T-helper 2 cell treated with Interferon-gamma antibody and Interleukin-4, amounts not matched to agents 5 μg/mL and 100 μg/mL, for 36 hours (primary cell): ENCODE measurements around the gene ZNF326.

Experiments used
- DNase-seq: peaks from one replicate; pipeline ENCODE4 v3.0.0; 2021; ENCODE audit warnings: low spot score
- H3K27ac Mint-ChIP-seq: one replicate; pipeline ENCODE4 v1.8.0; 2021; ENCODE audit warnings: mild to moderate bottlenecking, mixed read lengths
- H3K27me3 Mint-ChIP-seq: one replicate; pipeline ENCODE4 v1.8.0; 2021; ENCODE audit warnings: low read depth, mixed read lengths
- H3K36me3 Mint-ChIP-seq: one replicate; pipeline ENCODE4 v1.8.0; 2021; ENCODE audit warnings: low read depth, mixed read lengths
- H3K4me1 Mint-ChIP-seq: one replicate; pipeline ENCODE4 v1.8.0; 2021; ENCODE audit warnings: low read depth, mixed read lengths
- H3K4me3 Mint-ChIP-seq: one replicate; pipeline ENCODE4 v1.8.0; 2022; ENCODE audit warnings: mild to moderate bottlenecking, moderate library complexity, mixed read lengths
- H3K9me3 Mint-ChIP-seq: one replicate; pipeline ENCODE4 v1.8.0; 2021; ENCODE audit warnings: mixed read lengths

ZNF326 gene

DNA sequence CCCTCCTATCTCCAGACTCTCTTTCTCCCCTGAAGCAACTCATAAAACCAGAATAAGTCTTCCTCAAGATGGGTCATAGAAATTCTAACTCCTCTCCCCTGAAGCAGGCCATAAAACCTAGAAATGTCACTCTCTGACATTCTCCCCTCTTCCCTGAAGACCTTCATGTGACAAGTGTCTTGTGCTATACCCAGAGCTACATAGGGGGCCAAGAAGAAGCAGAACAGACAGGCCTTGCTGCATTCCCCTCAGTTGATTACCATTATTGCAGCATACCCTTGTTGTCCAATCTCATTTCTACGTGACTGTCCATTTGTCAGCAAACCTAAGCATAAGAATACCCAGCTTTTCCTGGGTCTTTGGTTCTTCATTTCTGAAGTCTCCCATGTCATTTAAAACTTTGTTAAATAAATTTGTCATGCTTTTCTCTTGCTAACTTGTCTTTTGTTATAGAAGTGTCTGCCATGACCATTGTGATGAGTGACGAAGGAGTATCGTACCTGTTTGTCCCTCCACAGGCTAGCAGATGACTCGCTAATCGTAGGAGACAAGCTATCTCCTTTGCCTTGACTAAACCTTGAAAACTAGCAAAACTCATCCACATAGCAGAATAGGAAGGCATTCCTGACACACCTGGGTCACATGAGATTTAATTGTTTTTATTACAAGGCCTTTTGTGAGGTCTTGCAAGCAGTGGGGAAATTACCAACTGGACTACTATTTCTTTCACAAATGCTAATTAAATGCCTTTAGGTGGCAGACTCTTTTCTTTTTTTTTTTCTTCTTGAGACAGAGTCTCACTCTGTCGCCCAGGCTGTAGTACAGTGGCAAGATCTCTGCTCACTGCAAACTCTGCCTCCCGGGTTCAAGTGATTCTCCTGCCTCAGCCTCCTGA lies 39.4 kb upstream of the ZNF326 start:
- Mint-ChIP-seq H3K9me3 (peaks cover 8% of the 10 kb centered on the region), H3K27me3 (no peaks in the 10 kb centered on the region), H3K27ac (no peak overlapping the region), H3K4me3 (no peak overlapping the region), H3K4me1 (peaks cover 32% of the 10 kb centered on the region), H3K36me3 (peaks cover 3% of the 10 kb centered on the region)
- DNase-seq = no peak

DNA sequence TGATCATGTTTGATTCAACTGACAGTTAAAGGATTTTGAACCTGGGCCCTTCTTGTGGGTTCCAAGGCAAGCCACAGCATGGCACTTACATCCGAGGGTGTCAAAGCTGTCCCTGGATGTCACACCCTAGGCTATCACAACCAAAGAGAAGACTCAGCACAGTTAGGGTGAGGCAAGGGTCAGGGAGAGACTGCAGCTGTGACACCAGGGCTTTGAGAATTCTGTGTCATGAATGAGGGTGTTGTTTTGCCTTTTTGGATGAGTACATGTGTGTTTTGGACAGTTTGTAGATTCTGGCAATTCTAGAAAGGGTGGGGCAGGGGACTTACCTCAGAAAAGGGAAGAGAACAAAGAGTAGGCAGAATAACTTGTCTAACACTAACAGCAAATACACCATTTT lies 37.8 kb upstream of the ZNF326 start:
- H3K36me3 Mint-ChIP-seq = peaks cover 3% of the 10 kb centered on the region
- H3K4me3 Mint-ChIP-seq = peak overlapping the region; percentile 57
- H3K27me3 Mint-ChIP-seq = no peaks in the 10 kb centered on the region
- H3K9me3 Mint-ChIP-seq = peaks cover 8% of the 10 kb centered on the region
- peak overlapping the region; percentile 76 for H3K27ac Mint-ChIP-seq
- DNase-seq = peak; percentile 13
- H3K4me1 Mint-ChIP-seq = peaks cover 35% of the 10 kb centered on the region

DNA sequence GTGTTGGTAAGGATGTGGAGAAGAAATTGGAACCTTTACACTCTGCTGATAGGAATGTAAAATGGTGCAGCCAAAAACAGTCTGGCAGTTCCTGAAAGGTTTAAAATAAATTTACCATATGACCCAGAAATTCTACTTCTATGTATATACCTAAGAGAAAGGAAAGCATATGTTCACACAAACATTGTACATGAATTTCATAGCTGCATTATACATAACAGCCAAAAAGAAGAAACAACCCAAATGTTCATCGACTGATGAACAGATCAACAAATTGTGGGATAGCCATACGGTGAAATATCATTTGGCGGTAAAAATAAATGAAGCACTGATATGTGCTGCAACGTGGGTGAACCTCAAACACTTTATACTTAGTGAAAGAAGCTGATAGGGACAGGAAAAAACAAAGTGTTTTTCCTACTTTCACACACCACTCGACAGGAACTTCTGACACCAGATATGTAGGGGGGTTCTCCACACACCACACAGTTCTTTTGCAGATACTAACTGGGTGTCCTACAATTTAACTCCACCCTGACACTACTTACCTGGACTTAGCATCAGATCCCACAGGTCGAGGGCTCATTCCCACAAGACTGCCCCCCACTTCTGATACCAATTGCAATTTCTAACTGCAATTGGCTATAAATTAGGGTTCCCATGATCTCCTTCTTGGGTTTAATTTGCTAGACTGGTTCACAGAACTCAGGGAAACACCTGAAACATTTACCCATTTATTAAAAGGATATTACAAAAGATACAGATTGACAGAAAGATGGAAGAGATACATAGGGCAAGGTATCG lies 35.9 kb upstream of the ZNF326 start:
- DNase-seq = no peak
- H3K9me3 Mint-ChIP-seq = peaks cover 8% of the 10 kb centered on the region
- no peak overlapping the region for H3K4me3 Mint-ChIP-seq
- H3K4me1 Mint-ChIP-seq = peaks cover 24% of the 10 kb centered on the region
- no peak overlapping the region for H3K27ac Mint-ChIP-seq
- H3K36me3 Mint-ChIP-seq = peaks cover 3% of the 10 kb centered on the region
- H3K27me3 Mint-ChIP-seq = peaks cover 3% of the 10 kb centered on the region

DNA sequence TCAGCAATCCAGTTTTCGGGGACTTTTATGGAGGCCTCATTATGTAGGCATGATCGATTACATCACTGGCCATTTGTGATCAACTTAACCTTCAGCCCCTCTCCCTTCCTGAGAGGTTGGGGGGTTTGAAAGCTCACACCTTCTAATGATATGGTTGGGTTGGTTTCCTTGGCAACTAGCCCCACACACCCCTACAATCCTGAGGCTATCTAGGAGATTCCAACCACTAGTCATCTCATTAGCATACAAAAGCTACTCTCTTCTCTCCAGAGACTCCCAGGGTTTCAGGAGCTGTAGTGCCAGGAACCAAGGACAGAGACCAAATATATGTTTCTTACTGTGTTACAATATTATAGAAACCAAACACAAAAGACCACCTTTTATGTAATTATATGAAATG lies 35.2 kb upstream of the ZNF326 start:
- Mint-ChIP-seq H3K9me3 (peaks cover 8% of the 10 kb centered on the region), H3K27me3 (peaks cover 3% of the 10 kb centered on the region), H3K27ac (no peak overlapping the region), H3K4me3 (no peak overlapping the region), H3K36me3 (peaks cover 3% of the 10 kb centered on the region), H3K4me1 (peaks cover 20% of the 10 kb centered on the region)
- DNase-seq = no peak

DNA sequence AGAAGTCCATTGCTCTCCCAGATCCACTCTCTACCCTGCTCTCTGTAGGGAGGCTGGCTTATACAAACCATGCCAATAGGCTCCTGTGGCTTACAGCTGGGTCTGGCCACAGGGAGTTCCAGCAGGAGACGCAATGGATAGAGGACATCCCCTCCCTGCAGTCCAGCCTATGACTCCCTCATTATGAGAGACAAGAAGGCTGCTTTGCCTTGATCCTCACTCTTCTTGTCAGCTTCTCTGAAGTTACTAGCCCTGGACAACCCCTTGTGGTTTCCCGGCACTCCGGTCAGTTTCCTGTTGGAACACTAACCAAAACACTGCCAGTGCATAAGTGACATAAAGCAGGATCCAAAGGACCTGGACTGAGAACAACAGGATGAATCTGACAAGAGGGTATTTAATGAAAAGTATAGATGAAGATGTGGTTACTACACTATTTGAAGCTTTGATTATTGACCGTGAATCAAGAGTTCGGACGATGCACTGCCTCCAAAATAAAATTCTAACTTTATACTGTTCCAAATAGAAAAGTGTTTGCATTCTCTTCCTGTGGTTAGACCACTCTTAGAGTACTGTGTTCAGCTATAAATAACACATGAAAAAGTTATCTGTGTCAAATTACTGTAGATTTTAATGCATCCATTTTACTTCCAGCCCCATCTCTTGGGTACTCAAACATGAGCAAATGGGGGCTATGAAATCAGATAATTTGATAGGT lies 32.7 kb upstream of the ZNF326 start:
- H3K4me1 Mint-ChIP-seq = peaks cover 16% of the 10 kb centered on the region
- peaks cover 11% of the 10 kb centered on the region for H3K27me3 Mint-ChIP-seq
- H3K27ac Mint-ChIP-seq = no peak overlapping the region
- peaks cover 3% of the 10 kb centered on the region for H3K36me3 Mint-ChIP-seq
- DNase-seq = no peak
- H3K4me3 Mint-ChIP-seq = no peak overlapping the region
- peaks cover 8% of the 10 kb centered on the region for H3K9me3 Mint-ChIP-seq

DNA sequence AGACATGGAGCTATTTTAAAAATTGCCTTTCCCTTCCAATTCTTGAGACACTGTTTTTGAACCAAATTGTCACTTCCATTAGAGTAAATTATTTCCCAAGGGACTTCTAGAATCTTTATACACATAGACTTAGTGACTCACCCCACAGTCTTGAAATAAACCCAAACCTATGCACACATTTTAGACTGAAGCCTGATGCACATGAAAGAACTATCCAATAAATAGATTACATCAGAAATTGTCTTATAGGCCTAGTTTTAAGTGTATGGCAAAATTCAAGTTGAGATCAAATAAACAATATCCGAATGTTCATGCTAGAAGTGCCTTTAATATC lies 32.2 kb upstream of the ZNF326 start:
- H3K4me1 Mint-ChIP-seq = peaks cover 13% of the 10 kb centered on the region
- H3K9me3 Mint-ChIP-seq = peaks cover 8% of the 10 kb centered on the region
- peaks cover 14% of the 10 kb centered on the region for H3K27me3 Mint-ChIP-seq
- peaks cover 3% of the 10 kb centered on the region for H3K36me3 Mint-ChIP-seq
- no peak for DNase-seq
- H3K4me3 Mint-ChIP-seq = no peak overlapping the region
- H3K27ac Mint-ChIP-seq = no peak overlapping the region

DNA sequence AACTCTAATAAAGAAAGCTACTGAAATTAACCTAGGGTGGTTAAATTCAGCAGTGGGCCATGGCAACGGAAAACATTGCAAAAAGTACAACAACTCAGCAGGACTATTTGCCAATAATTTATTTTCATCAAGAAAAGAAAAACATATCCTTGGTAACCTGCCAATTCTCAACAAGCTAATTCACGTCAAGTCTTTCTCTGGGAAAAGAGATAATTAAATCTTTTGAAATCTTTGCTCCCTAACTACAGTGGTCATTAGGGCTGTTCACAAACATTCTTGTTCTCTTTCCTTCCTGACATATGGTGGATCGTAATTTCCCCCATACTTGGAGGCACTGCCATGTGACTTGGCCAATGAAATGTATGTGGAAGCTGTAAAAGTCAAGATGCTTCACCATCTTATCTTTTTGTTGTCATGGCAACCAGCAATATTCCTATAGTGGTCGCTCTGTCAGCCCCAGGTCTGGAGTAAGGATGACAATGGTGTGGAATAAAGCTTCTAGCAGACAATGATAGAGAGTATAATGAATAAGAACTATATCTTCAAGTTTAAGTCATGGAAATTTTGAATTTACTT lies 29.6 kb upstream of the ZNF326 start:
- Mint-ChIP-seq H3K9me3 (no peaks in the 10 kb centered on the region), H3K27me3 (peaks cover 14% of the 10 kb centered on the region), H3K36me3 (no peaks in the 10 kb centered on the region), H3K27ac (no peak overlapping the region), H3K4me1 (peaks cover 8% of the 10 kb centered on the region), H3K4me3 (no peak overlapping the region)
- DNase-seq = no peak

DNA sequence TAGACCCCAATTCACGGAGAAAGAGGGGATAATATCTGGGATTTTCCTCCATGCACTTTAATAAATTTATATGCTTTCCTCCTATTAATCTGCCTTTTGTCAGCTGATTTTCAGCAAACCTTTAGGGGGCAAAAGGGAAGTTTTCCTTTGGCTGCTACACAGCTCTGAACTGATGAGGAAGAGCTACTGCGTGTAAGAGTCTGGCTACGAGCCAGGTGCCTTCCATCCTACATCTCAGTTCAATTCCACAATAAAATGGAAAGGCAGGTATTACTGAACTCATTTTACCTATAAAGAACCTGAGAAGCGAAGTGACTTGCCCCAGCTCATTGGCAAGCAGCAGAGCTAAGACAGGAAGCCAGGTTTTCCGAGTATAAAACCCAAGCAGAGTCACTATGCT lies 28.3 kb upstream of the ZNF326 start:
- no peak overlapping the region for H3K27ac Mint-ChIP-seq
- no peaks in the 10 kb centered on the region for H3K36me3 Mint-ChIP-seq
- no peaks in the 10 kb centered on the region for H3K9me3 Mint-ChIP-seq

DNA sequence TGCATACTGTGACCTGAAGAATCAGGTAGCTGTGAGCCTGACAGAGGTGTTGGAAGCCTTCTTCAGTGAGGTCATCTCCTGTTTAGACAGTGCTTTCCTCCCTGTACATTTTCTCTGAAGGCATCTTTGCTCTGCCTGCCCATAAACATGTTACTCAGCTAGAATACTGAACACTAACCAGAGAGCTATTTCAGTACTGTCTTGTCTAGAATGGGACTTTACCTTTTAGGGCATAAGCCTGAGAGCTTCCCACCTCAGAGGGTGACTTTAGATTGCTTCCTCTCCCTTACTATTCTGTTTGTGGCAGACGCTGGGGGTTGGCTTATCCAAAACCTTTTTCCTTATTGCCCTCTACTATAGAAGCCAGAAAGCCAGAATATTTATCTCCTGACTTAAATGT lies 23.3 kb upstream of the ZNF326 start:
- Mint-ChIP-seq H3K27me3 (peaks cover 12% of the 10 kb centered on the region), H3K4me1 (peaks cover 14% of the 10 kb centered on the region), H3K4me3 (no peak overlapping the region), H3K27ac (no peak overlapping the region), H3K36me3 (no peaks in the 10 kb centered on the region), H3K9me3 (no peaks in the 10 kb centered on the region)
- DNase-seq = no peak

More for the DNA sequence above, 28.3 kb upstream of the ZNF326 start:
- Mint-ChIP-seq H3K27me3 (peaks cover 14% of the 10 kb centered on the region), H3K4me1 (peaks cover 8% of the 10 kb centered on the region), H3K4me3 (no peak overlapping the region)
- DNase-seq = no peak

DNA sequence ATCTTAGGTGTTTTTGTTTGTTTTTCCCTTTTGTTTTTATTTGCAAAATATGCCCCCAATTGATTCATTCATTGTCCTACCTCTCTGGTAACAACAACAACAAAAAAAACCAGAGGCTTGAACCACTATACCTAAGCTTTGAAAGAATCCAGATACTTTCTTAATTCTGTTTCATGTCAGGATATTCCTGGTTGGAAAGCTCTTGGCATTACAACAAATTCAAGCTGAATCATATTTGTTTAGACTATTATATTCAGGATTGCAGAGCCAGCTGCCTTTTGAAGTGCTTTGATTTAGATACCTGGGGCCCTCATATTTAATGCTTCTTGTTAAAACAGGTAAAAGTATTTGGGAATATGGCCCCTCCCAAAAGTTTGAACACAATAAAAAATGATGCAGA lies 22.9 kb upstream of the ZNF326 start:
- no peaks in the 10 kb centered on the region for H3K9me3 Mint-ChIP-seq
- peaks cover 8% of the 10 kb centered on the region for H3K27me3 Mint-ChIP-seq
- no peak for DNase-seq
- no peak overlapping the region for H3K4me3 Mint-ChIP-seq
- H3K36me3 Mint-ChIP-seq = no peaks in the 10 kb centered on the region
- H3K27ac Mint-ChIP-seq = no peak overlapping the region
- H3K4me1 Mint-ChIP-seq = peaks cover 13% of the 10 kb centered on the region

DNA sequence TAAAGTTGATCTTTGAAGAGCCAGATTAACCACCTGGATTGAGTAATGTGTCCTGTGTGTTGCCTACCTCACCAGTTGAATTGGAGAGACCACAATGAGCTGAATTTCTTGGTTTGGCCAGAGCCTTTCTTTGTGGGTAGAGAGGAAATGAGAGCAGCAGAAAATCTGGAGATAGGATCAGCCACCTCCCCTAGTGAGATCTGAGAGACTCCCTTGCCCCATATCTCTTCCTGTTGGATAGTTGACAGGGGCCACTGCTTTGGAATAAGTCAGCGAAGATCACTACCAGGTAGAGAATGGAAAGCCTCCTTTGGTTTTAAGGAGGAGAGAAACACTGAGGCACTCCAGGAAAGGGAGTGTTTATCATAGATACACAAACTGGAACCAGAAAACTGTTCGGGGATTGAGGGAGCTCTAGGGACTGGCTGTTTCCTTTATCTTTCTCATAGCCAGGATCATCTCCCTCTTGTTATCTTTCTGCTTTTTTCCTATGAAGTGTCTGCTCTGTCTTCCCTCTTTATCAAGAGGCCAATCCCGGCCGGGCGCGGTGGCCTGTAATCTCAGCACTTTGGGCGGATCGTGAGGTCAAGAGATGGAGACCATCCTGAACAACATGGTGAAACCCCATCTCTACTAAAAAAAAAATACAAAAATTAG lies 21.3 kb upstream of the ZNF326 start:
- Mint-ChIP-seq H3K27ac (no peak overlapping the region), H3K4me1 (peaks cover 12% of the 10 kb centered on the region), H3K4me3 (no peak overlapping the region), H3K27me3 (peaks cover 4% of the 10 kb centered on the region), H3K36me3 (no peaks in the 10 kb centered on the region), H3K9me3 (no peaks in the 10 kb centered on the region)
- DNase-seq = no peak

DNA sequence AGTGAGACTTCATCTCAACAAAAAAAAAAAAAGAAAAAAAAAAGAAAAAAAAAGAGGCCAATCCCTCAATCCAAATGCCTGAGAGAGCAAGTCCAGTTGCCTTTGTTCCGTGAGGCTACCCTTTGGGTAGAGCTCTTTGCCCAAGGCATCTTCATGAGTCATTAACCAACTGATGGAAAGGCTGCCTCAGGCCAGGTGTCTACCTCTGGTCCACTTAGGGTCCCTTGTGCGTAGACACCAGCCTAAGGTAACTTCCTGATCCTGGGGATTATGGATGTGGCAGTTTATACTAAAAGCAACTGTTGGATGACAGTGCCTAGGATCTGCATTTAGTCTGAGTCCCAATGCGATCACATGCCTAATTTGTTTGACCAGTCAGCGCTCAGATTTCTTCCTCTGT lies 20.7 kb upstream of the ZNF326 start:
- no peak overlapping the region for H3K27ac Mint-ChIP-seq
- no peak for DNase-seq
- H3K27me3 Mint-ChIP-seq = peaks cover 4% of the 10 kb centered on the region
- H3K36me3 Mint-ChIP-seq = no peaks in the 10 kb centered on the region
- H3K9me3 Mint-ChIP-seq = no peaks in the 10 kb centered on the region
- peaks cover 12% of the 10 kb centered on the region for H3K4me1 Mint-ChIP-seq
- no peak overlapping the region for H3K4me3 Mint-ChIP-seq

DNA sequence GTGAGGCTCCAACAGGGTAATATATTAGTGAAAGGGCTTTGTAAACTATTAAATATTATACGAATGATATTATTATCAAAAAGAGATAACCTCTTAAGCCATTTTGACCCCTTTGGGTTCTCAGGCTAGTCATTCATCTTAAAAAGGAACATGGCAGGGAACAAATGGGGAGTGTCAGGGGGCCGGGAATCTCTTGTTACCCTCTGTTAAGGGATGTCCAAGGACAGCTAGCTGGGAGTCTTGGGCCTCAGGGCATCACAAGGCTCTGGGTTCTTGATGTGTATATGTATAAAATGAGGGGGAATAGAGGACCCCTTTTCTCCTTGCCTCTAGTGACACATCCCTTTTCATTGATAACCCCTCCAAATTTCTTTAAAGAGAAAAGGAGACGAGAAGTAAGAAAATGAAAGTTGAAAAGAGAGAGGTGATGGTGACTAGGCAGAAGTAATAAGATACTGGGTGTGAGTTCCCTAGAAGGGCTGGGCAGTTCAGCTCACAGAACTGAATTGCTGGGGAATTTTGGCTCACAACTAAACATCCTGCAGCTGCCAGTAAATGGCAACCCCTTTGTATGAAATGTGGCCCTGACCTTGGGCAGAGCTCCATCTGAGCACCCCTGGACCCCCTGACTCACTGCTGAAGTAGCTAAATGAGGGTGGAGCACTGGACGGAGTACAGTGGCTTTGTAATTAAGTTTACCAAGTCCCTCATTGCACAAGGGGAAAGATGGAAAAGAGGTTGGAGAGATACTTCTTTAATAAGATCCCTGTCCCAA lies 20.0 kb upstream of the ZNF326 start:
- no peaks in the 10 kb centered on the region for H3K36me3 Mint-ChIP-seq
- H3K9me3 Mint-ChIP-seq = no peaks in the 10 kb centered on the region
- no peak overlapping the region for H3K27ac Mint-ChIP-seq
- peaks cover 4% of the 10 kb centered on the region for H3K27me3 Mint-ChIP-seq
- DNase-seq = no peak
- H3K4me1 Mint-ChIP-seq = peaks cover 12% of the 10 kb centered on the region
- no peak overlapping the region for H3K4me3 Mint-ChIP-seq
